Sigmoid colon (tissue), 7 donors: Measurements from ENCODE around the gene CDKN2D. TPM values are rescaled to one million over a fixed set of nuclear protein-coding genes. Genes with fewer than 3 reads are reported as not detected.
"Not testable (repeated sequence)": the region's sequence is repeated elsewhere in the genome, so short reads cannot be mapped to it uniquely, and the experiment has no call there.

Experiments used
- DNase-seq: peaks from one replicate; pipeline ENCODE4 v3.0.0-alpha.2; 2019
- H3K27ac ChIP-seq, 4 donors: fragments of 200-600 bp; sonication (generic); one replicate each; pipeline ENCODE4 v1.5.1; 2016 to 2019; ENCODE audit warnings: mild to moderate bottlenecking in 1 of 4
- H3K27me3 ChIP-seq, 3 donors: fragments of 200-600 bp; sonication (generic); one replicate each; pipeline ENCODE4 v1.5.1; 2019; ENCODE audit warnings: mild to moderate bottlenecking in 1 of 3
- H3K36me3 ChIP-seq, 4 donors: fragments of 200-600 bp; sonication (generic); one replicate each; pipeline ENCODE4 v1.5.1; 2016 to 2019
- H3K4me1 ChIP-seq, 4 donors: fragments of 200-600 bp; sonication (generic); one replicate each; pipeline ENCODE4 v1.5.1; 2017 to 2019
- H3K4me3 ChIP-seq, 4 donors: fragments of 200-600 bp; sonication (generic); one replicate each; pipeline ENCODE4 v1.5.1; 2017 to 2019; ENCODE audit warnings: mild to moderate bottlenecking in 2 of 4, moderate library complexity in 1 of 4
- H3K9me3 ChIP-seq, 4 donors: fragments of 200-600 bp in 3 of 4; sonication (generic) in 3 of 4; one replicate each; pipeline versions ENCODE4 v1.5.1 to v1.6.1; 2013 to 2019
- CTCF ChIP-seq, 4 experiments: fragments of 450-650 bp in 3 of 4; fragments of 200-600 bp in 1 of 4; IDR thresholded peaks; one replicate each; pipeline ENCODE4 v1.5.1; 2016 to 2019; ENCODE audit warnings: antibody characterized with exemption in 4 of 4, mild to moderate bottlenecking in 3 of 4, moderate library complexity in 2 of 4
- EP300 ChIP-seq, 4 donors: sonication (generic); formaldehyde crosslinking; IDR thresholded peaks; one replicate each; pipeline ENCODE4 v1.6.1; 2017; ENCODE audit warnings: antibody characterized with exemption in 4 of 4
- POLR2A ChIP-seq, 2 donors: fragments of 450-650 bp; IDR thresholded peaks; one replicate each; pipeline ENCODE4 v1.6.1; 2016; ENCODE audit warnings: antibody characterized with exemption in 2 of 2, mild to moderate bottlenecking in 2 of 2, moderate library complexity in 2 of 2
- POLR2AphosphoS5 ChIP-seq, 4 donors: sonication (generic); formaldehyde crosslinking; IDR thresholded peaks; one replicate each; pipeline ENCODE4 v1.6.1; 2017; ENCODE audit warnings: antibody characterized with exemption in 4 of 4
- WGBS, 2 donors: extraction: QIAGEN DNeasy Blood & Tissue Kit; methylation state at CpG; one replicate each; pipeline ENCODE4 v1.1.7; 2013; 5-methylcytosine and 5-hydroxymethylcytosine counted together
- intact Hi-C: fragments of 100-400 bp; cut with DNase I; formaldehyde crosslinking; loops from one replicate; pipeline ENCODE4 v1.15.1; 2023
- polyA plus RNA-seq, 3 donors: library from polyadenylated mRNA; stranded (reverse); fragments of 200-250 nt; gene quantifications; one replicate each; pipeline ENCODE4 v1.2.3, GENCODE V29; 2013
- total RNA-seq, 4 donors: library from RNA; depleted of rRNA; stranded (reverse); fragments of >200 nt; gene quantifications; one replicate each; pipeline ENCODE4 v1.1.0, GENCODE V29; 2016
- donor health status: healthy with polysubstance abuse.
- donor health status: Bipolar disorder and iron deficiency.
- donor health status: healthy.

CDKN2D gene
- total and polyA plus RNA-seq, 7 donors, result 7.5 to 28.2 (median 14.9) TPM

- H3K4me1 ChIP-seq, result no peaks in the 10 kb centered on the region
- no peak for DNase-seq
- no peak overlapping the region for H3K4me3 ChIP-seq
- peaks cover 31 to 100% (median 48%) of the 10 kb centered on the region in 4 donors for H3K36me3 ChIP-seq
- H3K27me3 ChIP-seq, result no peaks in the 10 kb centered on the region
- no peak for TF ChIP-seq CTCF (IDR thresholded peaks at IDR 0.05)
- no peak for TF ChIP-seq POLR2A (IDR thresholded peaks at IDR 0.05)
- no peak for TF ChIP-seq POLR2AphosphoS5 (IDR thresholded peaks at IDR 0.05)
- no peak for TF ChIP-seq EP300 (IDR thresholded peaks at IDR 0.05)
- intact Hi-C loops, result no loop called here
- H3K9me3 ChIP-seq, result no peaks in the 10 kb centered on the region
- H3K27ac ChIP-seq, result no peak overlapping the region
- 39 to 70% methylated on average over 12 of the region's 12 CpGs for WGBS, 2 donors
Measured at GRCh38 chr19:10553943-10554381, 14.8 kb downstream of the CDKN2D start.

- Histone ChIP-seq H3K4me1 (no peaks in the 10 kb centered on the region), H3K36me3 (peaks cover 32 to 100% (median 52%) of the 10 kb centered on the region in 4 donors), H3K9me3 (no peaks in the 10 kb centered on the region), H3K27ac (no peak overlapping the region), H3K27me3 (no peaks in the 10 kb centered on the region), H3K4me3 (no peak overlapping the region)
- no peak for DNase-seq
- intact Hi-C loops, result no loop called here
- TF ChIP-seq POLR2AphosphoS5 (IDR thresholded peaks at IDR 0.05) (no peak), CTCF (IDR thresholded peaks at IDR 0.05) (no peak), EP300 (IDR thresholded peaks at IDR 0.05) (no peak), POLR2A (IDR thresholded peaks at IDR 0.05) (no peak)
- 51 to 66% methylated on average over 13 of the region's 13 CpGs for WGBS, 2 donors
Measured at GRCh38 chr19:10553087-10553667, 15.6 kb downstream of the CDKN2D start.

- no peak for DNase-seq
- peaks cover 26 to 100% (median 51%) of the 10 kb centered on the region in 4 donors for H3K36me3 ChIP-seq
- no peaks in the 10 kb centered on the region for H3K4me1 ChIP-seq
- no peak overlapping the region for H3K4me3 ChIP-seq
- intact Hi-C loops, result no loop called here
- 52 to 76% methylated on average over 12 of the region's 12 CpGs for WGBS, 2 donors
- no peaks in the 10 kb centered on the region for H3K27me3 ChIP-seq
- no peak for TF ChIP-seq EP300 (IDR thresholded peaks at IDR 0.05)
- TF ChIP-seq POLR2AphosphoS5 (IDR thresholded peaks at IDR 0.05), result no peak
- TF ChIP-seq CTCF (IDR thresholded peaks at IDR 0.05), result no peak
- no peaks in the 10 kb centered on the region for H3K9me3 ChIP-seq
- no peak overlapping the region for H3K27ac ChIP-seq
Measured at GRCh38 chr19:10552510-10553053, 16.2 kb downstream of the CDKN2D start.

- TF ChIP-seq EP300 (IDR thresholded peaks at IDR 0.05) (no peak), CTCF (IDR thresholded peaks at IDR 0.05) (no peak), POLR2A (IDR thresholded peaks at IDR 0.05) (no peak), POLR2AphosphoS5 (IDR thresholded peaks at IDR 0.05) (no peak)
- WGBS, 2 donors, result 89 to 91% methylated on average over 12 of the region's 12 CpGs
- Histone ChIP-seq H3K4me3 (no peak overlapping the region), H3K27me3 (no peaks in the 10 kb centered on the region), H3K4me1 (no peaks in the 10 kb centered on the region), H3K9me3 (no peaks in the 10 kb centered on the region), H3K27ac (no peak overlapping the region), H3K36me3 (peaks cover 23 to 100% (median 53%) of the 10 kb centered on the region in 4 donors)
- intact Hi-C loops, result no loop called here
- DNase-seq, result no peak
Measured at GRCh38 chr19:10551698-10552301, 17.0 kb downstream of the CDKN2D start.

GRCh38 chr19:10551006-10551405 is 17.8 kb downstream of the CDKN2D start:
- WGBS, 2 donors, result 47 to 83% methylated on average over 9 of the region's 9 CpGs
- H3K9me3 ChIP-seq, DNase-seq, H3K27ac ChIP-seq, H3K4me3 ChIP-seq, H3K27me3 ChIP-seq, H3K4me1 ChIP-seq, intact Hi-C loops: not testable (repeated sequence)
- H3K36me3 ChIP-seq, result peaks cover 23 to 96% (median 55%) of the 10 kb centered on the region in 4 donors
